IPS-20b (cell line): ENCODE results near the gene NIN.
A peak's percentile ranks its signal among the peaks of the same experiment; 100 is the strongest.

ENCODE experiments used
- H3K27ac ChIP-seq: one replicate; pipeline ENCODE4 v1.5.1; 2013; ENCODE audit warnings: low read length
- H3K27me3 ChIP-seq: 2 replicates; pipeline ENCODE4 v1.6.1; 2013; ENCODE audit warnings: mild to moderate bottlenecking, low read length, inconsistent platforms; ENCODE audit not compliant: insufficient read depth
- H3K36me3 ChIP-seq: 2 replicates; pipeline ENCODE4 v1.6.1; 2013; ENCODE audit warnings: low read depth, mild to moderate bottlenecking, inconsistent platforms, low read length, moderate library complexity; ENCODE audit not compliant: insufficient read depth
- H3K4me1 ChIP-seq: 2 replicates; pipeline ENCODE4 v1.6.1; 2013; ENCODE audit warnings: mild to moderate bottlenecking, control low read depth, inconsistent platforms, low read length, moderate library complexity; ENCODE audit not compliant: insufficient read depth
- H3K4me3 ChIP-seq: 2 replicates; pipeline ENCODE4 v1.5.1; 2013; ENCODE audit warnings: mild to moderate bottlenecking, low read length, inconsistent platforms
- H3K9ac ChIP-seq: 2 replicates; pipeline ENCODE4 v1.6.1; 2013; ENCODE audit warnings: low read depth, mild to moderate bottlenecking, inconsistent platforms, low read length, moderate library complexity
- H3K9me3 ChIP-seq: 2 replicates; pipeline ENCODE4 v1.6.1; 2013; ENCODE audit warnings: mild to moderate bottlenecking, low read depth, low read length, inconsistent platforms; ENCODE audit not compliant: insufficient read depth

NIN gene

DNA sequence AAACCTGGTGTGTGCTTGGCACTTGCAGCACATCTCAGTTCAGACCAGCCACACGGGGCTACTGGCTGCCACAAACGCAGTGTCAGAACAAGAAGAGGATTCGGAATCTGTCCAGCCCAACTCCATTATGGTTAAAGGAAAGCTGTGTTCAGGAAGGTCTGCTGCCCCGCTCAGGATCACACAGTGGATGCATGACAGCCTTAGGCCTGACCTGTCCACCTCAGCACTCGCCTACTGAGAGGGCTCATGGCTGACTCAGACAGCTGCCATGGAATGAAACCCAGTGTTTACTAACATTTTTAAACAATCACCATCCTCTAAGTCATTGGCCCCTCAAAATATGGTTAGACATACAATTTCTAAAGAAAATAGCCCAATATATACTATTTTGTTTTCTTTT lies 5.6 kb upstream of the NIN start:
- Histone ChIP-seq H3K36me3 (no peaks in the 10 kb centered on the region), H3K27me3 (peaks cover 54% of the 10 kb centered on the region), H3K9me3 (no peaks in the 10 kb centered on the region), H3K9ac (no peak overlapping the region), H3K27ac (no peak overlapping the region), H3K4me3 (no peak overlapping the region), H3K4me1 (peaks cover 5% of the 10 kb centered on the region; the same call in 1 of the 2 replicates)

DNA sequence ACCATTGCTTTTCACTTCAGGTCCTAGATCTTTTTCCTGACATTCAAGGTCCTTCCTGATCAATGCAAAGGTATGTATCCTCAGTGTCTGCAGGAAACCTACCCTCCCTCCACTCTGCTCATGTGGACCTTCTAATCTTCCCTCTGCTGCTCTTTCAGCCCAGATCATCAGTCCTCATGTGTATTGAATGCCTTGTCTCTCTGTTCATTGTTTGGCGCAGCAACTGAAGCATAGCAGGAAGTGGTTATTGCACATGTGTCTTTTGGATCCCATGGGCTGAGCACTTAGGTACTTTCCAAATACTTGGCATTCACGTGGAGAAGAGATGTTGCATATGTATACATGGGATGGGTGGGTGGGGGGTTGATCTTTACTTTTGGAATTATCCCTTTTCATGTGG lies 4.3 kb upstream of the NIN start:
- H3K36me3 ChIP-seq, result no peaks in the 10 kb centered on the region
- H3K4me1 ChIP-seq, result peaks cover 5% of the 10 kb centered on the region; the same call in 1 of the 2 replicates
- H3K4me3 ChIP-seq, result no peak overlapping the region
- H3K27me3 ChIP-seq, result peaks cover 51% of the 10 kb centered on the region
- H3K27ac ChIP-seq, result no peak overlapping the region
- H3K9me3 ChIP-seq, result no peaks in the 10 kb centered on the region
- H3K9ac ChIP-seq, result no peak overlapping the region

GRCh38 chr14:50834802-50835276 lies 3.9 kb upstream of the NIN start:
- peaks cover 5% of the 10 kb centered on the region; the same call in 1 of the 2 replicates for H3K4me1 ChIP-seq
- H3K27ac ChIP-seq, result no peak overlapping the region
- no peak overlapping the region for H3K9ac ChIP-seq
- H3K4me3 ChIP-seq, result no peak overlapping the region
- H3K9me3 ChIP-seq, result no peaks in the 10 kb centered on the region
- no peaks in the 10 kb centered on the region for H3K36me3 ChIP-seq
- H3K27me3 ChIP-seq, result peaks cover 55% of the 10 kb centered on the region

DNA sequence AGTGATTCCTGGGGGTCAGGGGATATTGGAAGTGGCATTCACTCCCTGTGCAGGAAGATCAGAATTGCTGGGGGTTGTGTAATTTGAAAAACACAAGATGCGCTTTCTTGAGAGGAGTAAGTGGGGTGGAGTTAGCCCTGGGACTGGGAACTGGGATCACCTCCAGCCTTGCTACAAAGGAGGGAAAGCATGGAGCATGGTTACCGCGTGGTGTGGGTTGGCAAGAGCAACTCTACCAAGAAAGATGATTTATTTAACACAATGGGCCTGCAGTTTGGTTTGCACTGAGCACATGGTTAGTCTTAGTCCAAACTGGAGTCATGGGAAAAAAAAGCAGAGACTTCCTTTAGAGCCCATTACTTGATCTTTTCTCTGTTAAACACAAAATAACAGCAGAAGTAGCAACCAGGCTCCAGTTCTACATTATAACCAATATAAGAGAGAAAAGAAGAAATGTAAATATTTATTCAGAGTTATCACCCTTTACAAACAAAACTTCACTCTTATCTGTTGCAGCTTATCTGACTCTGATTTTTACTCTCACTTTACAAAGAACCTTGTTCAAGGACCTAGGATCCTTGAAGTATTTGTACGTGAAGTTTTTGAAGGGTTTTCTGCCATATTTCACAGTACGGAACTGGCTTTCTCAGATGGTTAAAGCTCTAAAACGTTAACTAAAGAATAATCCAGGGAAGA lies 2.1 kb upstream of the NIN start:
- no peaks in the 10 kb centered on the region for H3K9me3 ChIP-seq
- H3K9ac ChIP-seq, result no peak overlapping the region
- H3K27me3 ChIP-seq, result peaks cover 64% of the 10 kb centered on the region
- no peak overlapping the region for H3K27ac ChIP-seq
- H3K4me1 ChIP-seq, result peaks cover 15% of the 10 kb centered on the region; the same call in 1 of the 2 replicates
- no peaks in the 10 kb centered on the region for H3K36me3 ChIP-seq
- no peak overlapping the region for H3K4me3 ChIP-seq

DNA sequence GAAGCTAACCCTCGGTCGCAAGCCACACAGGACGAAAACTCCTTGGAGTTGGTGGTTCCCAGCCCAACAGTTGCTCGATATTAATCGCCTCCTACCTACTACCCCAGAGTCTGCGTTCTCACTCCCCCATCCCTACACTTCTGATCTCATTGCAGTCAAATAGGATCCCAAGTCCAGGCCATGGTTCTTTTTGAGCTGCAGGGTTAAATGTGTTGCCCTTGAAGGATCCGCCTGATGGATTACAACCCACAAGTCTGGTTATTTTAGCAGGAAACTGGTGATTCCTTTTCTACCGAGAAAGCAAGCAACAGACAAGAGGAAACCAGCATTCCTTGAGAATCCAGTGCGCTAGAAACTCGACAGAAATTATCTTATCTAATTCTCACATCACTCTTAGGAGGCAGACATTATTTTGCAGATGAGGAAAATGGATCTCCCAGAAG lies 785 bp upstream of the NIN start:
- no peaks in the 10 kb centered on the region for H3K36me3 ChIP-seq
- H3K27me3 ChIP-seq, result peaks cover 78% of the 10 kb centered on the region
- H3K4me1 ChIP-seq, result peaks cover 15% of the 10 kb centered on the region; the same call in 1 of the 2 replicates
- no peaks in the 10 kb centered on the region for H3K9me3 ChIP-seq
- peak overlapping the region; percentile 63 for H3K9ac ChIP-seq
- peak overlapping the region; percentile 80 for H3K4me3 ChIP-seq
- no peak overlapping the region for H3K27ac ChIP-seq

GRCh38 chr14:50830044-50830931 lies 674 bp downstream of the NIN start:
- Histone ChIP-seq H3K4me1 (peaks cover 15% of the 10 kb centered on the region; the same call in 1 of the 2 replicates), H3K4me3 (peak overlapping the region; percentile 87), H3K9me3 (no peaks in the 10 kb centered on the region), H3K27ac (no peak overlapping the region), H3K9ac (peak overlapping the region; percentile 73; the same call in 1 of the 2 replicates), H3K36me3 (no peaks in the 10 kb centered on the region), H3K27me3 (peaks cover 91% of the 10 kb centered on the region)

- Histone ChIP-seq H3K27ac (no peak overlapping the region), H3K9ac (peak overlapping the region; percentile 73; the same call in 1 of the 2 replicates), H3K27me3 (peaks cover 91% of the 10 kb centered on the region), H3K9me3 (no peaks in the 10 kb centered on the region), H3K4me1 (peaks cover 15% of the 10 kb centered on the region; the same call in 1 of the 2 replicates), H3K4me3 (peak overlapping the region; percentile 87), H3K36me3 (no peaks in the 10 kb centered on the region)
These were observed 1.4 kb downstream of the NIN start for GRCh38 chr14:50829489-50830043.

DNA sequence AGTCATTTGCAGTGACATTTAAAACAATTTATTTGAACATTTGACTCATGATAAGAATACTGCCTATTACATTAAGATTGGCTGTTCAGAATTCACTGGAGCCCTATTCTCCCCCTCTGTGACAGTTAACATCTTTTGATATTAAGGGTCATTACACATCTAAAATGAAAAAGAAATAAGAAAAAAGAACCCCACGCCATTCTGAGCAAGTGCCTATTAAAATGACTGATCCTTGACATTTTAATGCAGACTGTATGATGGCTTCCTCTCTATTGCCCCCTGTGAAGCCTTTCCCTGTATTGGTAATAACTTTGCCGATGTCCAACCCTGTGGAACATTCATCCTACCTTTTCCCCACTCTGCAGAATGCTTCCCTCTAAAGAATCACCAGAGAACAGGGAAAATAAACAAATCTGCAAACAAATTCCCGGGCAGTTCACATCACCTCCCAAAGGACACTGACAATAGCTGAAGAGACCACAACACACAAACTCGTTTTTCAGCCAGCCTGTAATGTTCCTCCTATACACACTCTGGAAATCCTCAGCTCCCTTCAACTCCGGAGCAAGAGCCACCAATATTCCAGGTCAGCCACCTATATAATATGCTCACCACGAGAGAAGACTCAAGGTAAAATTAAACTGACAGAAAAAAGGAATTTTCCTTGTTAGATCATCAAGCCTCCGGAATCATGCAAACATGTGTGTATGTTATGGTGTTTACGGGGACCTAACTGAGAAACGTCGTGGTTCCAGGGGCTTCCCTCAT lies 2.1 kb downstream of the NIN start:
- H3K9ac ChIP-seq, result no peak overlapping the region; the same call in 1 of the 2 replicates
- no peak overlapping the region for H3K27ac ChIP-seq
- H3K9me3 ChIP-seq, result no peaks in the 10 kb centered on the region
- H3K4me3 ChIP-seq, result peak overlapping the region; percentile 87
- no peaks in the 10 kb centered on the region for H3K36me3 ChIP-seq
- peaks cover 91% of the 10 kb centered on the region for H3K27me3 ChIP-seq
- peaks cover 19% of the 10 kb centered on the region; the same call in 1 of the 2 replicates for H3K4me1 ChIP-seq

DNA sequence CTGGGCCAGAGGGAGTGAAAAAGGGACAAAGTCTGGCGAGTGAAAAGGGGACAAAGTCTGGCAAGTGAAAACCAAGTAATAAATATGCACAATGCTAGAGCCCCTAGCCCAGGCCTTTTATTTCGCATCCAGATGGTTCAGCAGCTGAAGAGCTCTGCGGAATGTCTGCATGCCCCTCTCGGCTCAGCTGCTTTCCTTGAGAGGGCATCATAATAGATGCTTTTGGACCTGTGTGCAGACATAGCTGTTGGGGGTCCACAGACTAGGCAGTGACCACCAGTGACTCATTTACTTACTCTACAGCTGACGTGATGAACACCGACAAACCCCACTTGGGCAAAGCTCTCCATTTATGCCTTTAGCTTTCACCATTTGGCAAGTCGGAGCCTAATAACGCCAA lies 4.3 kb downstream of the NIN start:
- Histone ChIP-seq H3K4me1 (peaks cover 25% of the 10 kb centered on the region), H3K9ac (no peak overlapping the region), H3K4me3 (no peak overlapping the region), H3K36me3 (no peaks in the 10 kb centered on the region), H3K27me3 (peaks cover 91% of the 10 kb centered on the region), H3K9me3 (no peaks in the 10 kb centered on the region), H3K27ac (no peak overlapping the region)

- Histone ChIP-seq H3K27ac (no peak overlapping the region), H3K4me1 (peaks cover 33% of the 10 kb centered on the region), H3K4me3 (no peak overlapping the region), H3K36me3 (no peaks in the 10 kb centered on the region), H3K9me3 (no peaks in the 10 kb centered on the region), H3K9ac (no peak overlapping the region), H3K27me3 (peaks cover 90% of the 10 kb centered on the region)
These were observed 5.7 kb downstream of the NIN start for GRCh38 chr14:50825307-50825706.
